ENCODE data around the gene HMGB4. TPM values are rescaled to one million over a fixed set of nuclear protein-coding genes. Genes with fewer than 3 reads are reported as not detected.

The HMGB4 gene
- total and polyA plus RNA-seq, 2 donors: 0.07 TPM; not detected in 1

GRCh38 chr1:33875862-33876261 lies 12.0 kb downstream of the HMGB4 start:
- no peak overlapping the region for H3K27ac ChIP-seq (ENCODE audit: low read depth in 1 of 2, low read length in 1 of 2)
- no peaks in the 10 kb centered on the region for H3K27me3 ChIP-seq (ENCODE audit: control insufficient read depth in 2 of 2, insufficient read depth in 1 of 2, low read length in 1 of 2)
- H3K9me3 ChIP-seq (ENCODE audit: control insufficient read depth in 2 of 2, insufficient read depth in 1 of 2, low read length in 1 of 2): no peaks in the 10 kb centered on the region
- H3K4me3 ChIP-seq (ENCODE audit: low read length in 2 of 2): no peak overlapping the region
- no peaks in the 10 kb centered on the region for H3K36me3 ChIP-seq (ENCODE audit: control insufficient read depth in 2 of 2, insufficient read depth in 2 of 2, low read length in 1 of 2)
- no peak for DNase-seq (ENCODE audit: low read depth in 6 of 9, low spot score in 9 of 9)
- H3K4me1 ChIP-seq (ENCODE audit: control insufficient read depth in 2 of 2, insufficient read depth in 2 of 2, low read length in 2 of 2): no peaks in the 10 kb centered on the region
- 81% methylated on average over 3 of the region's 3 CpGs for WGBS

GRCh38 chr1:33876970-33877650 lies 13.2 kb downstream of the HMGB4 start:
- Histone ChIP-seq H3K4me3 (ENCODE audit: low read length in 2 of 2) (no peak overlapping the region), H3K4me1 (ENCODE audit: control insufficient read depth in 2 of 2, insufficient read depth in 2 of 2, low read length in 2 of 2) (no peaks in the 10 kb centered on the region), H3K36me3 (ENCODE audit: control insufficient read depth in 2 of 2, insufficient read depth in 2 of 2, low read length in 1 of 2) (no peaks in the 10 kb centered on the region), H3K27ac (ENCODE audit: low read depth in 1 of 2, low read length in 1 of 2) (no peak overlapping the region), H3K27me3 (ENCODE audit: control insufficient read depth in 2 of 2, insufficient read depth in 1 of 2, low read length in 1 of 2) (no peaks in the 10 kb centered on the region), H3K9me3 (ENCODE audit: control insufficient read depth in 2 of 2, insufficient read depth in 1 of 2, low read length in 1 of 2) (no peaks in the 10 kb centered on the region)
- DNase-seq (ENCODE audit: low read depth in 6 of 9, low spot score in 9 of 9): no peak
- 89% methylated on average over 5 of the region's 5 CpGs for WGBS

GRCh38 chr1:33878392-33878791 lies 14.5 kb downstream of the HMGB4 start:
- Histone ChIP-seq H3K27ac (ENCODE audit: low read depth in 1 of 2, low read length in 1 of 2) (no peak overlapping the region), H3K36me3 (ENCODE audit: control insufficient read depth in 2 of 2, insufficient read depth in 2 of 2, low read length in 1 of 2) (no peaks in the 10 kb centered on the region), H3K27me3 (ENCODE audit: control insufficient read depth in 2 of 2, insufficient read depth in 1 of 2, low read length in 1 of 2) (no peaks in the 10 kb centered on the region), H3K4me1 (ENCODE audit: control insufficient read depth in 2 of 2, insufficient read depth in 2 of 2, low read length in 2 of 2) (no peaks in the 10 kb centered on the region), H3K4me3 (ENCODE audit: low read length in 2 of 2) (no peak overlapping the region), H3K9me3 (ENCODE audit: control insufficient read depth in 2 of 2, insufficient read depth in 1 of 2, low read length in 1 of 2) (no peaks in the 10 kb centered on the region)
- no peak for DNase-seq (ENCODE audit: low read depth in 6 of 9, low spot score in 9 of 9)
- 89% methylated on average over 2 of the region's 2 CpGs for WGBS

- Histone ChIP-seq H3K4me3 (ENCODE audit: low read length in 2 of 2) (no peak overlapping the region), H3K4me1 (ENCODE audit: control insufficient read depth in 2 of 2, insufficient read depth in 2 of 2, low read length in 2 of 2) (no peaks in the 10 kb centered on the region), H3K9me3 (ENCODE audit: control insufficient read depth in 2 of 2, insufficient read depth in 1 of 2, low read length in 1 of 2) (no peaks in the 10 kb centered on the region), H3K27ac (ENCODE audit: low read depth in 1 of 2, low read length in 1 of 2) (no peak overlapping the region), H3K36me3 (ENCODE audit: control insufficient read depth in 2 of 2, insufficient read depth in 2 of 2, low read length in 1 of 2) (no peaks in the 10 kb centered on the region), H3K27me3 (ENCODE audit: control insufficient read depth in 2 of 2, insufficient read depth in 1 of 2, low read length in 1 of 2) (no peaks in the 10 kb centered on the region)
- 66% methylated on average over 2 of the region's 2 CpGs for WGBS
- no peak for DNase-seq (ENCODE audit: low read depth in 6 of 9, low spot score in 9 of 9)
Observed at GRCh38 chr1:33880305-33880704, 16.4 kb downstream of the HMGB4 start.

GRCh38 chr1:33886496-33886895 lies 22.6 kb downstream of the HMGB4 start:
- H3K27ac ChIP-seq (ENCODE audit: low read depth in 1 of 2, low read length in 1 of 2): no peak overlapping the region
- H3K4me1 ChIP-seq (ENCODE audit: control insufficient read depth in 2 of 2, insufficient read depth in 2 of 2, low read length in 2 of 2): no peaks in the 10 kb centered on the region
- no peaks in the 10 kb centered on the region for H3K27me3 ChIP-seq (ENCODE audit: control insufficient read depth in 2 of 2, insufficient read depth in 1 of 2, low read length in 1 of 2)
- 38% methylated on average over 5 of the region's 5 CpGs for WGBS
- no peak overlapping the region for H3K4me3 ChIP-seq (ENCODE audit: low read length in 2 of 2)
- H3K36me3 ChIP-seq (ENCODE audit: control insufficient read depth in 2 of 2, insufficient read depth in 2 of 2, low read length in 1 of 2): no peaks in the 10 kb centered on the region
- no peaks in the 10 kb centered on the region for H3K9me3 ChIP-seq (ENCODE audit: control insufficient read depth in 2 of 2, insufficient read depth in 1 of 2, low read length in 1 of 2)
- no peak for DNase-seq (ENCODE audit: low read depth in 6 of 9, low spot score in 9 of 9)

- DNase-seq (ENCODE audit: low read depth in 6 of 9, low spot score in 9 of 9): no peak
- no peak overlapping the region for H3K4me3 ChIP-seq (ENCODE audit: low read length in 2 of 2)
- 78% methylated on average over 3 of the region's 3 CpGs for WGBS
- no peak overlapping the region for H3K27ac ChIP-seq (ENCODE audit: low read depth in 1 of 2, low read length in 1 of 2)
- no peaks in the 10 kb centered on the region for H3K36me3 ChIP-seq (ENCODE audit: control insufficient read depth in 2 of 2, insufficient read depth in 2 of 2, low read length in 1 of 2)
- H3K9me3 ChIP-seq (ENCODE audit: control insufficient read depth in 2 of 2, insufficient read depth in 1 of 2, low read length in 1 of 2): no peaks in the 10 kb centered on the region
- no peaks in the 10 kb centered on the region for H3K27me3 ChIP-seq (ENCODE audit: control insufficient read depth in 2 of 2, insufficient read depth in 1 of 2, low read length in 1 of 2)
- no peaks in the 10 kb centered on the region for H3K4me1 ChIP-seq (ENCODE audit: control insufficient read depth in 2 of 2, insufficient read depth in 2 of 2, low read length in 2 of 2)
Observed at GRCh38 chr1:33893147-33893830, 29.4 kb downstream of the HMGB4 start.

DNA sequence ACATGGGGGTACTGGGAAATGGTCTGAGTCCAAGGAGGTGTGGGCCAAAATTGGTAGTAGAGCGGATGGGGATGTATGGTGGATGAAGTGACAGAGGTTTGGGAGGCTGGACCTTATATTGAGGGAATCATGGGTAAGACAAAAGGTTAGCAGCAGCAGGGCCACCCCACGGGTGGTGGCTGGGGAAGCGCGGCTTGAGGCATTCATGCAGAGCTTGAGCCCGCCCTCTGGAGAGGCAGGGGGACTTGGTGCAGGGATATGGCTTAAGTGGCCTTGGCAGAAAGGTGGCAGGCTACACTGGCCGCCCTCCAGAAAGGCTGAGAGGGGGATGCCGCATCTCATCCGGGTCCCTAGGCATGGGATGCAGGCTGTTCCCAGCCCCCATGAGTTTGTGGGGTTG lies 31.5 kb downstream of the HMGB4 start:
- DNase-seq (ENCODE audit: low read depth in 6 of 9, low spot score in 9 of 9): no peak
- Histone ChIP-seq H3K4me1 (ENCODE audit: control insufficient read depth in 2 of 2, insufficient read depth in 2 of 2, low read length in 2 of 2) (no peaks in the 10 kb centered on the region), H3K27me3 (ENCODE audit: control insufficient read depth in 2 of 2, insufficient read depth in 1 of 2, low read length in 1 of 2) (no peaks in the 10 kb centered on the region), H3K36me3 (ENCODE audit: control insufficient read depth in 2 of 2, insufficient read depth in 2 of 2, low read length in 1 of 2) (no peaks in the 10 kb centered on the region), H3K9me3 (ENCODE audit: control insufficient read depth in 2 of 2, insufficient read depth in 1 of 2, low read length in 1 of 2) (no peaks in the 10 kb centered on the region), H3K27ac (ENCODE audit: low read depth in 1 of 2, low read length in 1 of 2) (no peak overlapping the region), H3K4me3 (ENCODE audit: low read length in 2 of 2) (no peak overlapping the region)
- WGBS: 82% methylated on average over 8 of the region's 8 CpGs

GRCh38 chr1:33895976-33896375 lies 32.1 kb downstream of the HMGB4 start:
- Histone ChIP-seq H3K27ac (ENCODE audit: low read depth in 1 of 2, low read length in 1 of 2) (no peak overlapping the region), H3K36me3 (ENCODE audit: control insufficient read depth in 2 of 2, insufficient read depth in 2 of 2, low read length in 1 of 2) (no peaks in the 10 kb centered on the region), H3K9me3 (ENCODE audit: control insufficient read depth in 2 of 2, insufficient read depth in 1 of 2, low read length in 1 of 2) (no peaks in the 10 kb centered on the region), H3K4me3 (ENCODE audit: low read length in 2 of 2) (no peak overlapping the region), H3K27me3 (ENCODE audit: control insufficient read depth in 2 of 2, insufficient read depth in 1 of 2, low read length in 1 of 2) (no peaks in the 10 kb centered on the region), H3K4me1 (ENCODE audit: control insufficient read depth in 2 of 2, insufficient read depth in 2 of 2, low read length in 2 of 2) (no peaks in the 10 kb centered on the region)
- 88% methylated on average over 2 of the region's 2 CpGs for WGBS
- no peak for DNase-seq (ENCODE audit: low read depth in 6 of 9, low spot score in 9 of 9)

GRCh38 chr1:33897092-33897725 lies 33.3 kb downstream of the HMGB4 start:
- WGBS: 87% methylated on average over 5 of the region's 5 CpGs
- DNase-seq (ENCODE audit: low read depth in 6 of 9, low spot score in 9 of 9): no peak
- no peaks in the 10 kb centered on the region for H3K36me3 ChIP-seq (ENCODE audit: control insufficient read depth in 2 of 2, insufficient read depth in 2 of 2, low read length in 1 of 2)
- no peak overlapping the region for H3K27ac ChIP-seq (ENCODE audit: low read depth in 1 of 2, low read length in 1 of 2)
- H3K27me3 ChIP-seq (ENCODE audit: control insufficient read depth in 2 of 2, insufficient read depth in 1 of 2, low read length in 1 of 2): no peaks in the 10 kb centered on the region
- no peak overlapping the region for H3K4me3 ChIP-seq (ENCODE audit: low read length in 2 of 2)
- H3K4me1 ChIP-seq (ENCODE audit: control insufficient read depth in 2 of 2, insufficient read depth in 2 of 2, low read length in 2 of 2): no peaks in the 10 kb centered on the region
- no peaks in the 10 kb centered on the region for H3K9me3 ChIP-seq (ENCODE audit: control insufficient read depth in 2 of 2, insufficient read depth in 1 of 2, low read length in 1 of 2)
